Measurements from ENCODE around the gene EDEM2.
"Not testable (repeated sequence)": the region's sequence is repeated elsewhere in the genome, so short reads cannot be mapped to it uniquely, and the experiment has no call there.

EDEM2 gene

DNA sequence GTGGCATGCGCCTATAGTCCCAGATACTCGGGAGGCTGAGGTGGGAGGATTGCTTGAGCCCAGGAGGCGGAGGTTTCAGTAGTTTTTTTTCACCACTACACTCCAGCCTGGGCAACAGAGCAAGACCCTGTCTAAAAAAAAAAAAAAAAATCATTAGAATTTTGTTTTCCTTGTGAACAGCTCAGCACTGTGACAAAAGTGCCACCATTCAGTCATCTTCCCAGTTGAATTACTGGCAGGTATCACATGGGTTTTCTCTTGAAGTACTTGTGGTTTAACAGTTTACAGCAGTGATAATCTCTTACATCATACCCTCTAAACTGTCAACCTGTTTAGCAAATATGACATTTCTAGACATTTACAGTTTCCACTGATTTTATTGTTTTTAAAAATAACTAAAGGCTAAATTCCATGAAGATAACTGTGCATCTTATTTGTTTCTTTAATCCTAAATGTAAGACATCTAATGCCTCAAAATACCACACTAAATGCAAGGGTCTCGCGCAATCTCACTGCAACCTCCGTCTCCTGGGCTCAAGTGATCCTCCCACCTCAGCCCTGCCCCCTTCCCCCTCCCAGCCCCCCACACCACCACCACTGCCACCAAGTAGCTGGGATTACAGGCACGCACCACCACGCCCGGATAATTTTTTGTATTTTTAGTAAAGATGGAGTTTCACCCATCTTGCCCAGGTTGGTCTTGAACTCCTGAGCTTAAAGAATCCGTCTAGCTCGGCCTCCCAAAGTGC is 61.5 kb downstream of the EDEM2 start:
- DNase-seq, result no peak

DNA sequence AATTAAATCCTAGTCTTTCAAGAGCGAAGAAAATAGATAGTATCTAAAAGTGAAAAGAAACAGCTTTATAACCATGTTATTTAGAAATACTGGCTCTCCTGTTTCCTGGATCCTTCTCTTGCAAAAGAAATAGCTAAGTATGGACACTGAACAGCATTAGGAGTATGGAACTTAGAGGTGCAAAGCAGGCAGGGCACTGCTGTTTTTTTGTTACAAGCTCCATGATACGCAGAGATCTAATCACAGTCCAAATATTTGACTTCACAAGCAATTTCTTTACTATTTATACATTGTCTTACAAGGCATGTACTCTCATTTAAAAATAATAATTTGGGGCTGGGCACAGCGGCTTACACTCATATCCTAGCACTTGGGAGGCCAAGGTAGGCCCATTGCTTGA is 62.1 kb downstream of the EDEM2 start:
- DNase-seq, result no peak

DNA sequence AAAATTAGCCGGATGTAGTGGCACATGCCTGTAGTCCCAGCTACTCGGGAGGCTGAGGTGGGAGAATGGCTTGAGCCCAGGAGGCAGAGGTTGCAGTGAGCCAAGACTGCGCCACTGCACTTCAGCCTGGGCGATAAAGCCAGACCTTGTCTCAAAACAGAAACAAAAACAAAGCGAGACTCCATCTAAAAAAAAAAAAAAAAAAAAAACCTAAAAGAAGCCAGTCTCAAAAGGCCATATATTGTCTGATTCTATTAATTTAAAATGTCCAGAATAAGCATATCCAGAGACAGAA is 66.8 kb downstream of the EDEM2 start:
- not testable (repeated sequence) for DNase-seq

DNA sequence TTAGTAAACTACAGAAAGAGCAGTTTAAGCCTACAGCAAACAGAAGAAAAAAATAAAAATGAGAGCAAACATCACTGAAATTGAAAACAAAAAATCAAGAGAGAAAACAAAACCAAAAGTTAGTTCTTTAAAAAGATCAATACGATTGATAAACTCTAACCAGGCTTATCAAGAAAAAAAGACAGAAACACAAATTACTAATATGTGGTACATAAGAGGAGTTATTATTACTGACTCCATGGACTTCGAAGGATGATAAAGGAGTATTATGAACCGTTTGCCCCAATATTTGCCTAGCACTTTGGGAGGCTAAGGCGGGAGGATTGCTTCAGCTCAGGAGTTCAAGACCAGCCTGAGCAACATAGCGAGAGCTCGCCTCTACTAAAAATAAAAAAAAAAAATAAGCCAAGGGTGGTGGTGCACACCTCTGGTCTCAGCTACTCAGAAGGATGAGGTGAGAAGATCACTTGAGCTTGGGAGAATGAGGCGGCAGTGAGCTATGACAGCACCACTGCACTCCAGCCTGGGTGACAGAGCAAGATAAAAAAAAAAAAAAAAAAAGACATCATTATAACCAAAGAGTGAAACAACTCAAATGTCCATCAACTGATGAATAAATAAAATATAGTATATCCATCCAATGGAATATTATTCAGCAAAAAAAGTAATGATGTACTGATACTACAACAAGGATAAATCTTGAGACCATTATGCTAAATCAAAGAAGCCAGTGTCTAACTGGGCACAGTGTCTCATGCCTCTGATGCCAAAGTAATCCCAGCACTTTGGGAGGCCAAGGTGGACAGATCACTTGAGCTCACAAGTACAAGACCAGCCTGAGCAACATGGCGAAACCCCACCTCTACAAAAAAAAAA is 67.4 kb downstream of the EDEM2 start:
- no peak for DNase-seq

DNA sequence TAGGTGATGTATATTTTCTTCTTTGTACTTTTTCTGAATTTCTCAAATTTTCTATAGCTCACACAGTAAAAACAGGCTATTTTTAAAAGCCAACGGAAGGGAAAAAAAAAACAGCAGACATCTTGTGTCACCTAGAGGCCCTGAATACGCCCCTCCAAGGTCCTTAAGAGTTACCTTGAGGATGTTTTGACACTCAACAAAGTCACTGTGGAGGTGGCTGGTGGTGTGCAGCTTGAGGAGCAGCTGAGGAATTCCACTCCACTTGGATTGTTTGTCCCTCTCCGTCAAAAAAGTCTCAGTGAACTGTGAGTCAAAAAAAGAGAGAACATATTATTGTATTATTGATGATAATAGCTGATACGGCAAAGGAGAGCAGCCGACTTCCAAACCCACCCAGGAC is 69.3 kb downstream of the EDEM2 start:
- DNase-seq, result no peak

DNA sequence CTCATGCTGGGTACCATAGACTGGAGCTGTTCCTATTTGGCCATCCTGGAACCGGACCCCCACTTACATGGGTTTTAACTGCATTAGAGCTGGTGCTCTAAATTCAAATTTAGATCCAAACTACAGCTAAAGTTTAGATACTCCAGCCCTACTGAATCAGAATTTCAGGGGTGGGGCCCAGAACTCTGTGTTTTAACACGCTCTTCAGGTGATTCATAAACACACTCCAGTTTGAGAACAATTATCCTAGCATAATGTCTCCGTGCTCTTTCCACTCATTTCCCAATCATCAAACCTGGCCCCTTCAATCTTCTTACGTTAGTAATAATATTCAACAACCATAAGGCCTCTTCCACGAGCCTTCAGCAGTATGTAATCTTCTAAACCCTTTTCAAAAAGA is 69.8 kb downstream of the EDEM2 start:
- DNase-seq, result no peak

DNA sequence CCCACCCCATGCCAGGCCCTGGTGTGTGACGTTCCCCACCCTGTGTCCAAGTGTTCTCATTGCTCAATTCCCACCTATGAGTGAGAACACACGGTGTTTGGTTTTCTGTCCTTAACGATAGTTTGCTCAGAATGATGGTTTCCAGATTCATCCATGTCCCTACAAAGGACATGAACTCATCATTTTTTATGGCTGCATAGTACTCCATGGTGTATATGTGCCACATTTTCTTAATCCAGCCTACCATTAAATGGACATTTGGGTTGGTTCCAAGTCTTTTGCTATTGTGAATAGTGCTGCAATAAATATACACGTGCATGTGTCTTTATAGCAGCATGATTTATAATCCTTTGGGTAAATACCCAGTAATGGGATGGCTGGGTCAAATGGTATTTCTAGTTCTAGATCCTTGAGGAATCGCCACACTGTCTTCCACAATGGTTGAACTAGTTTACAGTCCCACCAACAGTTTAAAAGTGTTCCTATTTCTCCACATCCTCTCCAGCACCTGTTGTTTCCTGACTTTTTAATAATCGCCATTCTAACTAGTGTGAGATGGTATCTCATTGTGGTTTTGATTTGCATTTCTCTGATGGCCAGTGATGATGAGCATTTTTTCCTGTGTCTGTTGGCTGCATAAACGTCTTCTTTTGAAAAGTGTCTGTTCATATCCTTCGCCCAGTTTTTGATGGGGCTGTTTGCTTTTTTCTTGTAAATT is 75.5 kb downstream of the EDEM2 start:
- DNase-seq, result not testable (repeated sequence)

DNA sequence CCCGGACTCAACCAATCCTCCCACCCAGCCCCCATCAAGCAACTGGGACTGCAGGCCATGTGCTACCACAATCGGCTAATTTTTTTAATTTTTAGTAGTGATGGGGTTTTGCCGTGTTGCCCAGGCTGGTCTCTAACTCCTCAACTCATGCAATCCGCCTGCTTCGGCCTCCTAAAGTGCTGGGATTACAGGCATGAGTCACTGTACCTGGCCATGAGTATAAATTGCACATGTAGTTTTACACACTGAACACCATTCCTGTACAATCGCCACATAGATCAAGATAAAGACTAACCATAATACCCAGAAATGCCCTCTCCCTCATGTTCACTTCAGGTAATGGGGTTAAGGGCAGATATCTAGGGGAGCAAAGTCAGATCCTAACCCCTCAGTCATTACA is 80.9 kb downstream of the EDEM2 start:
- no peak for DNase-seq
